Tibial artery (tissue), 4 donors: ENCODE measurements around the gene HOXA9.

ENCODE experiments used
- DNase-seq, 2 donors: peaks; one replicate each; pipeline ENCODE4 v3.0.0-alpha.2; 2019
- H3K27ac ChIP-seq, 2 donors: fragments of 200-600 bp; sonication (generic) in 1 of 2; 1 replicate in 1 of 2; 2 replicates in 1 of 2; pipeline ENCODE4 v1.5.1; 2018 to 2019; ENCODE audit warnings: mild to moderate bottlenecking in 1 of 2
- H3K27me3 ChIP-seq, 2 donors: fragments of 200-600 bp; sonication (generic) in 1 of 2; one replicate each; pipeline versions ENCODE4 v1.5.1 to v1.6.0; 2016 to 2019
- H3K36me3 ChIP-seq, 3 donors: fragments of 200-600 bp; sonication (generic) in 2 of 3; one replicate each; pipeline ENCODE4 v1.5.1; 2016 to 2019; ENCODE audit warnings: mild to moderate bottlenecking in 2 of 3
- H3K4me1 ChIP-seq, 4 donors: fragments of 200-600 bp; sonication (generic) in 2 of 4; 1 replicate in 3 of 4; 2 replicates in 1 of 4; pipeline ENCODE4 v1.5.1; 2016 to 2019
- H3K4me3 ChIP-seq, 2 donors: fragments of 200-600 bp; sonication (generic) in 1 of 2; 1 replicate in 1 of 2; 2 replicates in 1 of 2; pipeline ENCODE4 v1.5.1; 2018 to 2019; ENCODE audit warnings: mild to moderate bottlenecking in 2 of 2
- H3K9me3 ChIP-seq, 3 donors: fragments of 200-600 bp; sonication (generic) in 1 of 3; one replicate each; pipeline ENCODE4 v1.5.1; 2016 to 2019
- intact Hi-C: fragments of 100-400 bp; cut with DNase I; formaldehyde crosslinking; loops from one replicate; pipeline ENCODE4 v1.15.0; 2023; ENCODE audit warnings: low total_unique reads
- TF ChIP-seq, protein P1 (sequence below), 2 experiments: fragments of 200-600 bp in 1 of 2; fragments of 450-650 bp in 1 of 2; IDR thresholded peaks; one replicate each; pipeline ENCODE4 v1.5.1; 2017 to 2019; ENCODE audit warnings: antibody characterized with exemption in 2 of 2, mild to moderate bottlenecking in 1 of 2, moderate library complexity in 1 of 2

Gene HOXA9

GRCh38 chr7:27165089-27165995 lies at the start of gene HOXA9:
Gene HOXA9 (minus strand): TSS chr7:27165537. CDS start chr7:27165457, 80 bp downstream.
- H3K9me3 ChIP-seq: no peaks in the 10 kb centered on the region
- intact Hi-C loops: loop anchor here (10.0 kb wide), 1 partner anchor 1771 kb away; no protein-coding TSS in a partner anchor
- TF ChIP-seq, protein P1, sequence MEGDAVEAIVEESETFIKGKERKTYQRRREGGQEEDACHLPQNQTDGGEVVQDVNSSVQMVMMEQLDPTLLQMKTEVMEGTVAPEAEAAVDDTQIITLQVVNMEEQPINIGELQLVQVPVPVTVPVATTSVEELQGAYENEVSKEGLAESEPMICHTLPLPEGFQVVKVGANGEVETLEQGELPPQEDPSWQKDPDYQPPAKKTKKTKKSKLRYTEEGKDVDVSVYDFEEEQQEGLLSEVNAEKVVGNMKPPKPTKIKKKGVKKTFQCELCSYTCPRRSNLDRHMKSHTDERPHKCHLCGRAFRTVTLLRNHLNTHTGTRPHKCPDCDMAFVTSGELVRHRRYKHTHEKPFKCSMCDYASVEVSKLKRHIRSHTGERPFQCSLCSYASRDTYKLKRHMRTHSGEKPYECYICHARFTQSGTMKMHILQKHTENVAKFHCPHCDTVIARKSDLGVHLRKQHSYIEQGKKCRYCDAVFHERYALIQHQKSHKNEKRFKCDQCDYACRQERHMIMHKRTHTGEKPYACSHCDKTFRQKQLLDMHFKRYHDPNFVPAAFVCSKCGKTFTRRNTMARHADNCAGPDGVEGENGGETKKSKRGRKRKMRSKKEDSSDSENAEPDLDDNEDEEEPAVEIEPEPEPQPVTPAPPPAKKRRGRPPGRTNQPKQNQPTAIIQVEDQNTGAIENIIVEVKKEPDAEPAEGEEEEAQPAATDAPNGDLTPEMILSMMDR (IDR thresholded peaks at IDR 0.05): peak; percentile 12 to 30
- DNase-seq: peak; percentile 97 to 98
- H3K4me1 ChIP-seq: peaks cover 0 to 58% (median 16%) of the 10 kb centered on the region in 4 donors
- peak within 1 kb of the TSS; percentile 96 to 97 for H3K27ac ChIP-seq
- no peaks in the 10 kb centered on the region for H3K36me3 ChIP-seq
- no peaks in the 10 kb centered on the region for H3K27me3 ChIP-seq
- H3K4me3 ChIP-seq: peak within 1 kb of the TSS; percentile 68 to 91

DNA sequence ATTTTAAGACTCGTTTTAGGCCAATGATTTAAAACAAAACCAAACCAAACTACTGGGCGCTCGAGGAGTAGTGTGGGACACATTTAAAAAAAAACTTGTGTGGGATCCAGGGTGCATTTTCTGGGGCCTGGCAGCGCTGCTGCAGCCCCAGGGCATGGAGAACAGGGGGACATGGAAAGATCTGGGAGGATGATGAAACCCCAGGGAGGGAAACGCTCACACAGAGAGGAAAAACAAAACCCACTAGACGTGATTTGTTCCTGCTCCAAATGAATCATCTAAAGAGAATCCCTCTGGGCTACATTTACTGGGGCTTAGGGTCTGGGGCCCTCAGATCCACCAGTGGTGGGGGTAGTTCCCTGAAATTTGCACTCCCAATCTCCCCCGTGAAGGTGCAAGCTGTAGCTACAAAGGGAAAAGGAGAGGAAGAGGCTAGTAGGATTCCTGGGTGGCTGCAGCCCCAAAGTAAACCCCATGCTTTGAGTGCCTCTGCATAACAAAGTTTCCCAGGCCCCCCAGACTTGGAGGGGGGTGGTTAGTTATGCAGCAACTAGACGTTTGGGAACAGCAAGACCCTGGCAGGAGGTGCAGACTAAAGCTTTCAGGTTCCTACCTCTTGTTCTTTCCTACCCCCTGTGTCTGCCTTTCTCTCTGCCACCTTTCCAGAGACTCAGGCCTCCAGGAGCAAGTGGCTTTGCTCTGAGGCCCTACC lies 49.1 kb upstream of the HOXA9 start:
- TF ChIP-seq, protein P1 (IDR thresholded peaks at IDR 0.05): no peak
- H3K36me3 ChIP-seq: no peaks in the 10 kb centered on the region
- DNase-seq: no peak
- no peak overlapping the region for H3K4me3 ChIP-seq
- intact Hi-C loops: no loop called here
- peaks cover 0 to 13% (median 5%) of the 10 kb centered on the region in 4 donors for H3K4me1 ChIP-seq
- peaks cover 4 to 67% of the 10 kb centered on the region in 2 donors for H3K27me3 ChIP-seq
- H3K27ac ChIP-seq: no peak overlapping the region
- H3K9me3 ChIP-seq: no peaks in the 10 kb centered on the region

GRCh38 chr7:27213433-27214238 lies 48.3 kb upstream of the HOXA9 start:
- TF ChIP-seq, protein P1 (IDR thresholded peaks at IDR 0.05): no peak
- Histone ChIP-seq H3K4me3 (no peak overlapping the region), H3K27ac (no peak overlapping the region), H3K36me3 (no peaks in the 10 kb centered on the region), H3K4me1 (peaks cover 0 to 13% (median 5%) of the 10 kb centered on the region in 4 donors), H3K27me3 (peaks cover 4 to 66% of the 10 kb centered on the region in 2 donors), H3K9me3 (no peaks in the 10 kb centered on the region)
- intact Hi-C loops: no loop called here
- DNase-seq: no peak

- Histone ChIP-seq H3K9me3 (no peaks in the 10 kb centered on the region), H3K27ac (no peak overlapping the region), H3K27me3 (peaks cover 4 to 73% of the 10 kb centered on the region in 2 donors), H3K4me1 (peaks cover 0 to 13% (median 5%) of the 10 kb centered on the region in 4 donors), H3K4me3 (no peak overlapping the region), H3K36me3 (no peaks in the 10 kb centered on the region)
- TF ChIP-seq, protein P1 (IDR thresholded peaks at IDR 0.05): no peak
- intact Hi-C loops: no loop called here
- DNase-seq: peak in 1 of 2 donors; percentile 47
Measured at GRCh38 chr7:27212497-27213432, 47.4 kb upstream of the HOXA9 start.
